HepG2 (cell line): ENCODE results near the gene SPSB2. TPM values are rescaled to one million over a fixed set of nuclear protein-coding genes. Genes with fewer than 3 reads are reported as not detected.

Experiments
- ATAC-seq: fragments of 200-7000 bp; cut with Tn5 transposase; 3 replicates; pipeline ENCODE4 v1.9.1; 2020; ENCODE audit warnings: mild to moderate bottlenecking, moderate library complexity
- BruUV-seq: library from RNA; stranded (reverse); fragments of 400-500 nt; replicated peaks from 2 replicates; lab custom pipeline; 2021; lab: Mats Ljungman, UMichigan
- CTCF ChIA-PET: fragments of 300-600 bp; formaldehyde crosslinking; extraction: SDS; loops from one replicate; lab custom pipeline; 2021; ENCODE audit warnings: low total read pairs, inconsistent platforms, low intra/inter-chr PET ratio; lab: Yijun Ruan, JAX
- POLR2A ChIA-PET: fragments of 350-600 bp; sonication (Branson Sonifier 250); formaldehyde crosslinking; loops from one replicate; lab custom pipeline; 2020; ENCODE audit warnings: antibody characterized with exemption, inconsistent platforms; lab: Yijun Ruan, JAX
- DNase-seq: peaks from one replicate; pipeline ENCODE4 v3.0.0-alpha.2; 2015; ENCODE audit warnings: low spot score
- FAIRE-seq: peaks from 3 replicates; lab custom pipeline; 2011; peaks lifted over from hg19 to GRCh38; lab: Jason Lieb, UNC
- H2AFZ ChIP-seq: one replicate; pipeline ENCODE4 v1.6.1; 2011; ENCODE audit warnings: low read length, inconsistent platforms
- H3K27ac ChIP-seq: fragments of 300-600 bp; 3 replicates; pipeline ENCODE4 v1.8.0; 2011; ENCODE audit warnings: mixed run types, mild to moderate bottlenecking, mixed read lengths, low read length, inconsistent platforms; ENCODE audit not compliant: insufficient read depth; ENCODE audit errors: extremely low read length
- H3K27me3 ChIP-seq, 2 experiments: fragments of 200-600 bp in 1 of 2; 2 replicates in 1 of 2; 3 replicates in 1 of 2; pipeline versions ENCODE4 v1.6.0 to v1.8.0; 2011; ENCODE audit warnings: low read length in 2 of 2, mild to moderate bottlenecking in 2 of 2, moderate library complexity in 2 of 2, inconsistent platforms in 1 of 2; ENCODE audit not compliant: insufficient read depth in 2 of 2, control insufficient read depth in 1 of 2
- H3K36me3 ChIP-seq, 2 experiments: fragments of 200-600 bp in 1 of 2; replicated peaks in 1 of 2; 2 replicates in 1 of 2; 3 replicates in 1 of 2; pipeline versions ENCODE4 v1.5.1 to v1.8.0; 2011; ENCODE audit warnings: low read length in 2 of 2, inconsistent platforms in 1 of 2; ENCODE audit not compliant: insufficient read depth in 2 of 2, control insufficient read depth in 1 of 2
- H3K4me1 ChIP-seq: 2 replicates; pipeline ENCODE4 v1.5.1; 2012; ENCODE audit warnings: low read length, inconsistent platforms; ENCODE audit not compliant: insufficient read depth
- H3K4me2 ChIP-seq: 2 replicates; pipeline ENCODE4 v1.6.0; 2011; ENCODE audit warnings: low read depth, low read length, inconsistent platforms
- H3K4me3 ChIP-seq, 3 experiments: fragments of 200-600 bp in 1 of 3; sonication (generic), shearing (Covaris generic) in 1 of 3; replicated peaks in 1 of 3; 2 replicates each; pipeline ENCODE4 v1.5.1; 2011 to 2016; ENCODE audit warnings: low read length in 3 of 3, inconsistent platforms in 2 of 3, low read depth in 2 of 3, mild to moderate bottlenecking in 2 of 3, control low read depth in 1 of 3, mixed read lengths in 1 of 3; ENCODE audit not compliant: insufficient read depth in 1 of 3
- H3K79me2 ChIP-seq: one replicate; pipeline ENCODE4 v1.6.1; 2011; ENCODE audit warnings: low read length, inconsistent platforms; ENCODE audit not compliant: insufficient read depth
- H3K9ac ChIP-seq: 2 replicates; pipeline ENCODE4 v1.6.0; 2011; ENCODE audit warnings: mild to moderate bottlenecking, low read depth, low read length, inconsistent platforms; ENCODE audit not compliant: insufficient read depth
- H3K9me3 ChIP-seq: 2 replicates; pipeline ENCODE4 v1.5.1; 2012; ENCODE audit warnings: mild to moderate bottlenecking, low read length
- H4K20me1 ChIP-seq: 2 replicates; pipeline ENCODE4 v1.6.0; 2011; ENCODE audit warnings: inconsistent platforms, mild to moderate bottlenecking, low read length, moderate library complexity; ENCODE audit not compliant: insufficient read depth
- HDAC2 ChIP-seq: sonication (generic); formaldehyde crosslinking; IDR thresholded peaks from 2 replicates; pipeline ENCODE4 v1.4.0; 2020; ENCODE audit warnings: missing genetic modification reagents
- ZBTB38 ChIP-seq: sonication (generic); formaldehyde crosslinking; IDR thresholded peaks from 2 replicates; pipeline ENCODE4 v1.5.1; 2020; ENCODE audit warnings: mild to moderate bottlenecking, missing genetic modification reagents
- ZNF333 ChIP-seq: sonication (generic); formaldehyde crosslinking; IDR thresholded peaks from 2 replicates; pipeline ENCODE4 v1.4.0; 2020; ENCODE audit warnings: mild to moderate bottlenecking, missing genetic modification reagents, borderline replicate concordance
- WGBS: methylation state at CpG from one replicate; pipeline ENCODE4 v1.1.6; 2017; ENCODE audit warnings: low lambda C conversion rate; 5-methylcytosine and 5-hydroxymethylcytosine counted together
- in situ Hi-C: cut with HindIII; loops from 2 replicates; pipeline ENCODE4 v1.10.0; 2017; ENCODE audit warnings: low pct_unique_long_range_greater_than_20kb; ENCODE audit not compliant: extremely low pct_ligation_motif_present
- intact Hi-C: fragments of 100-400 bp; cut with micrococcal nuclease; formaldehyde crosslinking; loops from one replicate; pipeline ENCODE4 v1.10.0; 2022; ENCODE audit not compliant: unreplicated experiment
- polyA plus RNA-seq, 8 experiments: library from polyadenylated mRNA; depleted of rRNA in 3 of 8; stranded (reverse) in 7 of 8; unstranded in 1 of 8; fragments of >200 nt; fragmentation: Illumina TruSeq in 4 of 8; extraction: Trizol in 4 of 8; gene quantifications; 2 replicates each; pipeline versions ENCODE4 v1.2.1 to v1.2.3, GENCODE V29; 2011 to 2016; ENCODE audit warnings: low read depth in 4 of 8, missing spikeins in 1 of 8, mixed read lengths in 1 of 8; ENCODE audit not compliant: insufficient read depth in 1 of 8
- total RNA-seq, 5 experiments: library from RNA; depleted of rRNA; stranded (reverse); fragments of >200 nt; fragmentation: Illumina TruSeq; extraction: Trizol; gene quantifications; 2 replicates each; pipeline ENCODE4 v1.2.3, GENCODE V29; 2016; ENCODE audit warnings: low read depth in 1 of 5
- TF ChIP-seq, protein P1 (sequence below), 2 experiments: sonication (generic) in 1 of 2; formaldehyde crosslinking in 1 of 2; IDR thresholded peaks; 2 replicates each; pipeline versions ENCODE4 v1.4.0 to v1.6.1; 2018 to 2020; ENCODE audit warnings: missing genetic modification reagents in 2 of 2, borderline replicate concordance in 1 of 2, low read depth in 1 of 2, mild to moderate bottlenecking in 1 of 2, missing biosample characterization in 1 of 2

The SPSB2 gene
- total and polyA plus RNA-seq, 2 of the 13 experiments (the other 11 are each of a cell fraction or from before 2014, with no cell fraction given), result 2.0 to 6.2 TPM

DNA sequence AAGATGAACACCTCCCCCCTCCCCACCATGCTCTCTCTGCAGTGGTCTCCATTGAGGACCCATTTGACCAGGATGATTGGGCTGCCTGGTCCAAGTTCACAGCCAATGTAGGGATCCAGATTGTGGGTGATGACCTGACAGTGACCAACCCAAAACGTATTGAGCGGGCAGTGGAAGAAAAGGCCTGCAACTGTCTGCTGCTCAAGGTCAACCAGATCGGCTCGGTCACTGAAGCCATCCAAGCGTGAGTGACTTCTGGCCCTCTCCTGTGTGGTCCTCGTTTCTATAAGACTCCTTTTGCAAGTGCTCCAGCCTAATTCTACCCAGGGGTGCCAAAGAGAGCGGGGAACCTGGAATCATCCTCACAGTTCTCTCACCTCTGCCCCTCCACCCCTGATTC lies 48.4 kb upstream of the SPSB2 start (continued):
- TF ChIP-seq, protein P1, sequence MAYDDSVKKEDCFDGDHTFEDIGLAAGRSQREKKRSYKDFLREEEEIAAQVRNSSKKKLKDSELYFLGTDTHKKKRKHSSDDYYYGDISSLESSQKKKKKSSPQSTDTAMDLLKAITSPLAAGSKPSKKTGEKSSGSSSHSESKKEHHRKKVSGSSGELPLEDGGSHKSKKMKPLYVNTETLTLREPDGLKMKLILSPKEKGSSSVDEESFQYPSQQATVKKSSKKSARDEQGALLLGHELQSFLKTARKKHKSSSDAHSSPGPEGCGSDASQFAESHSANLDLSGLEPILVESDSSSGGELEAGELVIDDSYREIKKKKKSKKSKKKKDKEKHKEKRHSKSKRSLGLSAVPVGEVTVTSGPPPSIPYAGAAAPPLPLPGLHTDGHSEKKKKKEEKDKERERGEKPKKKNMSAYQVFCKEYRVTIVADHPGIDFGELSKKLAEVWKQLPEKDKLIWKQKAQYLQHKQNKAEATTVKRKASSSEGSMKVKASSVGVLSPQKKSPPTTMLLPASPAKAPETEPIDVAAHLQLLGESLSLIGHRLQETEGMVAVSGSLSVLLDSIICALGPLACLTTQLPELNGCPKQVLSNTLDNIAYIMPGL (CRISPR knock-in tag; IDR thresholded peaks at IDR 0.05; ENCODE audit: borderline replicate concordance in 1 of 2, low read depth in 1 of 2), result no peak
- TF ChIP-seq, all 625 proteins: peak for 2

GRCh38 chr12:6919588-6919987 lies 46.5 kb upstream of the SPSB2 start:
- FAIRE-seq (no peak), DNase-seq (no peak), ATAC-seq (no peak)
- ChIA-PET POLR2A (no interaction called here), CTCF (no interaction called here)
- Histone ChIP-seq H3K4me3 (no peak overlapping the region), H3K9me3 (no peaks in the 10 kb centered on the region), H3K27me3 (no peaks in the 10 kb centered on the region), H3K27ac (no peak overlapping the region), H3K9ac (no peak overlapping the region), H3K4me2 (no peak overlapping the region), H2AFZ (no peak overlapping the region), H4K20me1 (no peaks in the 10 kb centered on the region), H3K4me1 (peaks cover 26% of the 10 kb centered on the region), H3K79me2 (peaks cover 15% of the 10 kb centered on the region), H3K36me3 (peaks cover 5 to 36% of the 10 kb centered on the region in 2 experiments; a peak in 3 of 5 replicates)
- BruUV-seq, result no TSS peak
- in situ Hi-C loops, result no loop called here
- WGBS, result 95% methylated on average over 7 of the region's 7 CpGs
- TF ChIP-seq HDAC2 (CRISPR knock-in tag) (no peak), ZNF333 (CRISPR knock-in tag) (no peak), ZBTB38 (peak; percentile 23; the same call in 1 of the 2 replicates)
- intact Hi-C loops, result no loop called here
